ENCODE results near the gene TFAM.

Gene TFAM

DNA sequence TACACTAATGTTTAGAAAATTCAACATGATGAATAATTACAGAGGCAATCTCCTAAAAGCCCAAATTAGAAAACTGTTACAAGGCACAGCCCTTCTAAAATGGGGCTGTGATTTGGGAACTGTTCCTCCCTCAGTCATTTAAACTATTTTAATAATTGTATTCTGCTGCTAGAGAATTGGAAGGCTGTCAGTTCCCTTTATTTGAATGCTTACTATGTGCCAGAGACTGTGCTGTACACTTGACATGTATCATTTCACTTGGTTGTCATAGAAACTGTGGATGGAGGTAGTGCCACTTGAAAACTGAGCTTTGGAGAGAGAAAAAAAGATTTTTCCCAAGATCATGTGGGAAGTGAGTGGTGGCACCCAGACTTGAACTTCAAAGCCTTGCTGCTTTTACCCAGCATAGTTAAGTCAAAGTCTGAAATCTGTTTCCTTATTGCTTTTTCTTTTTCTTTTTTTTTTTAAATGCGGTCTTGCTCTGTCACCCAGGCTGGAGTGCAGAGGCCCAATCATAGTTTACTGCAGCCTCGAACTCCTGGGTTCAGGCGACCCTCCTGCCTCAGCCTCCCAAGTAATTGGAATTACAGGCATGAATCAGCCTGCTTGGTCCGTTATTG lies 26.8 kb upstream of the TFAM start:
- H3K79me2 ChIP-seq (ENCODE audit: low read length) = peaks cover 3% of the 10 kb centered on the region; the same call in 1 of the 2 replicates
- H4K20me1 ChIP-seq (ENCODE audit: insufficient read depth, low read length) = no peaks in the 10 kb centered on the region; the same call in 1 of the 2 replicates
- H3K36me3 ChIP-seq (replicated peaks; ENCODE audit: low read depth, low read length) = no peaks in the 10 kb centered on the region
- no peak overlapping the region for H3K4me2 ChIP-seq (ENCODE audit: low read length)
- no peak overlapping the region for H3K27ac ChIP-seq (ENCODE audit: low read length)
- H2AFZ ChIP-seq (ENCODE audit: low read depth, low read length) = no peak overlapping the region
- H3K9me3 ChIP-seq (ENCODE audit: insufficient read depth, low read length) = no peaks in the 10 kb centered on the region
- no peak overlapping the region for H3K4me3 ChIP-seq (ENCODE audit: low read length)
- H3K27me3 ChIP-seq (ENCODE audit: low read depth, low read length) = no peaks in the 10 kb centered on the region
- no peaks in the 10 kb centered on the region for H3K4me1 ChIP-seq (ENCODE audit: low read length)
- no peak overlapping the region for H3K9ac ChIP-seq (ENCODE audit: low read length)
- TF ChIP-seq, protein P1, sequence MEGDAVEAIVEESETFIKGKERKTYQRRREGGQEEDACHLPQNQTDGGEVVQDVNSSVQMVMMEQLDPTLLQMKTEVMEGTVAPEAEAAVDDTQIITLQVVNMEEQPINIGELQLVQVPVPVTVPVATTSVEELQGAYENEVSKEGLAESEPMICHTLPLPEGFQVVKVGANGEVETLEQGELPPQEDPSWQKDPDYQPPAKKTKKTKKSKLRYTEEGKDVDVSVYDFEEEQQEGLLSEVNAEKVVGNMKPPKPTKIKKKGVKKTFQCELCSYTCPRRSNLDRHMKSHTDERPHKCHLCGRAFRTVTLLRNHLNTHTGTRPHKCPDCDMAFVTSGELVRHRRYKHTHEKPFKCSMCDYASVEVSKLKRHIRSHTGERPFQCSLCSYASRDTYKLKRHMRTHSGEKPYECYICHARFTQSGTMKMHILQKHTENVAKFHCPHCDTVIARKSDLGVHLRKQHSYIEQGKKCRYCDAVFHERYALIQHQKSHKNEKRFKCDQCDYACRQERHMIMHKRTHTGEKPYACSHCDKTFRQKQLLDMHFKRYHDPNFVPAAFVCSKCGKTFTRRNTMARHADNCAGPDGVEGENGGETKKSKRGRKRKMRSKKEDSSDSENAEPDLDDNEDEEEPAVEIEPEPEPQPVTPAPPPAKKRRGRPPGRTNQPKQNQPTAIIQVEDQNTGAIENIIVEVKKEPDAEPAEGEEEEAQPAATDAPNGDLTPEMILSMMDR (IDR thresholded peaks at IDR 0.05; ENCODE audit: low read depth, low read length) = no peak

DNA sequence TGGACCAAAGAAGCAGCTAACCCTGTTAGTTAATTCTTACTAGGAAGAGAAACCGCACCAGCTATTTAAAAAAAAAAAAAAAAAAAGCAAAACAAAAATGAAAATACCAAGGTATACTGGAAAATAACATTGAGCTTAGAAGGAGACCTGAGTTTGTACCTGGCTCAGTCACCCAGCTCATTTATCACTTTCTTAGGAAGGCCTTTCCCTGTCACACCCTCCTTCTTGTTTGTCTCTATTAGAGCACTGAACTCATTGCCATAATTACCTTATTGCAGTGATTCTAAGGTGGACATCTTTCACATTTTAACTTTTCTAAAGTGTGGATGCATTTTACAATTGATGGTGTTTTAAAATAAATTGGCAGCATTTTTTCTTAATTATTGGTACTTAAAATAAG lies 26.3 kb upstream of the TFAM start:
- H3K9me3 ChIP-seq (ENCODE audit: insufficient read depth, low read length) = no peaks in the 10 kb centered on the region
- H3K4me3 ChIP-seq (ENCODE audit: low read length) = no peak overlapping the region
- H2AFZ ChIP-seq (ENCODE audit: low read depth, low read length) = no peak overlapping the region
- no peak overlapping the region for H3K9ac ChIP-seq (ENCODE audit: low read length)
- H3K27me3 ChIP-seq (ENCODE audit: low read depth, low read length) = no peaks in the 10 kb centered on the region
- H3K4me2 ChIP-seq (ENCODE audit: low read length) = no peak overlapping the region
- H3K79me2 ChIP-seq (ENCODE audit: low read length) = peaks cover 3% of the 10 kb centered on the region; the same call in 1 of the 2 replicates
- H3K27ac ChIP-seq (ENCODE audit: low read length) = no peak overlapping the region
- H3K4me1 ChIP-seq (ENCODE audit: low read length) = no peaks in the 10 kb centered on the region
- no peak for TF ChIP-seq EZH2phosphoT487 (IDR thresholded peaks at IDR 0.05; ENCODE audit: low read depth)
- TF ChIP-seq, protein P1 (IDR thresholded peaks at IDR 0.05; ENCODE audit: low read depth, low read length) = no peak
- H3K36me3 ChIP-seq (replicated peaks; ENCODE audit: low read depth, low read length) = no peaks in the 10 kb centered on the region
- H4K20me1 ChIP-seq (ENCODE audit: insufficient read depth, low read length) = no peaks in the 10 kb centered on the region; the same call in 1 of the 2 replicates

DNA sequence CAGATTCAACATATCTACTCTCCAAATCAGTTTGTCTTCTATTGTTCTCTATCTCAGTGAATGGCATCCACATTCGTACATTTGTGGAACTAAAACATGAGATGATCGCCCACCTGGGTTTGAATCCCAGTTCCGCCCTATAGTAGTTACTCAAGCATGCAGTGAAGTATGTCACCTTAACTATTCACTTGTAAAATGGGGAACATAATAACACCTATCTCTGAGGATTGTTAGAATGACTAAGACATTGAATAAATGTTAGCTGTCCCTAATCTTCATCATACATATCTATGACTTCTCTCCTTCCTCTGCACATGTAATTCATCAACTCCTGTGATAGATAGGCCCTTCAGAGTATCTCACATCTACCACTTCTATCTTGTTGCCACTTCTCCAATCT lies 25.7 kb upstream of the TFAM start:
- TF ChIP-seq EZH2phosphoT487 (IDR thresholded peaks at IDR 0.05; ENCODE audit: low read depth) = no peak
- TF ChIP-seq, protein P1 (IDR thresholded peaks at IDR 0.05; ENCODE audit: low read depth, low read length) = no peak
- no peak overlapping the region for H3K4me2 ChIP-seq (ENCODE audit: low read length)
- peaks cover 3% of the 10 kb centered on the region; the same call in 1 of the 2 replicates for H3K79me2 ChIP-seq (ENCODE audit: low read length)
- no peak overlapping the region for H3K4me3 ChIP-seq (ENCODE audit: low read length)
- no peaks in the 10 kb centered on the region for H3K36me3 ChIP-seq (replicated peaks; ENCODE audit: low read depth, low read length)
- H3K9me3 ChIP-seq (ENCODE audit: insufficient read depth, low read length) = no peaks in the 10 kb centered on the region
- no peak overlapping the region for H2AFZ ChIP-seq (ENCODE audit: low read depth, low read length)
- no peak overlapping the region for H3K27ac ChIP-seq (ENCODE audit: low read length)
- H3K4me1 ChIP-seq (ENCODE audit: low read length) = no peaks in the 10 kb centered on the region
- no peak overlapping the region for H3K9ac ChIP-seq (ENCODE audit: low read length)
- H3K27me3 ChIP-seq (ENCODE audit: low read depth, low read length) = no peaks in the 10 kb centered on the region
- no peaks in the 10 kb centered on the region; the same call in 1 of the 2 replicates for H4K20me1 ChIP-seq (ENCODE audit: insufficient read depth, low read length)

DNA sequence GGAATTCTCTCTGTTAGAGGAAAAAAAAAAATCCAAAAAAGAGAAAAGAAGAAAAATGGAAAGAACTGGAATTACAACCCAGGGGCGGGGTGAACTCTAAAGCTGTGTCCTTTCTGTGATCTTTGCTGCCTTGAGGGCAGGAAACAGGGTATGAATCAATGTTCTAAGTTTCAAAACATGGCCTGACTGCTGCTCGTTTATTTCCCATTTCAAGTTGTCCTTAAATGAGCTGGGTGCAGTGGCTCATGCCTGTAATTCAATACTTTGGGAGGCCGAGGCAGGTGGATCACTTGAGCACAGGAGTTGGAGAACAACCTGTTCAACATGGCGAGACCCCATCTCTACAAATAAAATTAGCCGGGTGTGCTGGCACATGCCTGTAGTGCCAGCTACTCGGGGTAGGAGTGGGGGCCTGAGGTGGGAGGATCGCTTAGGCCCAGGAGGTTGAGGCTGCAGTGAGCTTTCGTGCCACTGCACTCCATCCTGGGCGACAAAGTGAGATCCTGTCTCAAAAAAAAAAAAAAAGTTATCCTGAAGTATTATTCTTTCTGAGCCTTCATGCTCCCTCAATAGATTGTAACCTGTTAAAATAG lies 24.7 kb upstream of the TFAM start:
- H3K9me3 ChIP-seq (ENCODE audit: insufficient read depth, low read length) = no peaks in the 10 kb centered on the region
- H3K27me3 ChIP-seq (ENCODE audit: low read depth, low read length) = no peaks in the 10 kb centered on the region
- H2AFZ ChIP-seq (ENCODE audit: low read depth, low read length) = no peak overlapping the region
- TF ChIP-seq EZH2phosphoT487 (IDR thresholded peaks at IDR 0.05; ENCODE audit: low read depth) = no peak
- TF ChIP-seq, protein P1 (IDR thresholded peaks at IDR 0.05; ENCODE audit: low read depth, low read length) = no peak
- no peak overlapping the region for H3K4me2 ChIP-seq (ENCODE audit: low read length)
- H3K79me2 ChIP-seq (ENCODE audit: low read length) = no peaks in the 10 kb centered on the region
- H3K36me3 ChIP-seq (replicated peaks; ENCODE audit: low read depth, low read length) = no peaks in the 10 kb centered on the region
- H3K4me3 ChIP-seq (ENCODE audit: low read length) = no peak overlapping the region
- no peak overlapping the region for H3K9ac ChIP-seq (ENCODE audit: low read length)
- no peak overlapping the region for H3K27ac ChIP-seq (ENCODE audit: low read length)
- H4K20me1 ChIP-seq (ENCODE audit: insufficient read depth, low read length) = no peaks in the 10 kb centered on the region
- H3K4me1 ChIP-seq (ENCODE audit: low read length) = no peaks in the 10 kb centered on the region

All from OCI-LY3 (cell line).